Type B pancreatic cell (in vitro differentiated cells): ENCODE data around the gene STX11. TPM values are rescaled to one million over a fixed set of nuclear protein-coding genes. Genes with fewer than 3 reads are reported as not detected.

Experiments
- DNase-seq: peaks from one replicate; pipeline ENCODE4 v3.0.0; 2021; ENCODE audit warnings: mixed read lengths; ENCODE audit not compliant: unreplicated experiment; ENCODE audit errors: extremely low spot score
- H3K27ac Mint-ChIP-seq: 2 replicates; pipeline ENCODE4 v1.8.0; 2021; ENCODE audit warnings: mild to moderate bottlenecking, mixed read lengths
- H3K27me3 Mint-ChIP-seq: 2 replicates; pipeline ENCODE4 v1.8.0; 2021; ENCODE audit warnings: mixed read lengths
- H3K36me3 Mint-ChIP-seq: 2 replicates; pipeline ENCODE4 v1.8.0; 2021; ENCODE audit warnings: mixed read lengths
- H3K4me1 Mint-ChIP-seq: one replicate; pipeline ENCODE4 v1.8.0; 2021; ENCODE audit warnings: mixed read lengths; ENCODE audit not compliant: unreplicated experiment
- H3K4me3 Mint-ChIP-seq: 2 replicates; pipeline ENCODE4 v1.8.0; 2021; ENCODE audit warnings: mild to moderate bottlenecking, mixed read lengths
- H3K9me3 Mint-ChIP-seq: 2 replicates; pipeline ENCODE4 v1.8.0; 2021; ENCODE audit warnings: mixed read lengths
- CTCF ChIP-seq: fragments of 200-600 bp; sonication (generic); conservative IDR thresholded peaks from 2 replicates; pipeline ENCODE4 v1.5.0; 2021; ENCODE audit warnings: antibody characterized with exemption, mild to moderate bottlenecking
- total RNA-seq: library from RNA; stranded (reverse); gene quantifications from 2 replicates; pipeline ENCODE4 v1.2.1, GENCODE V29; 2021; ENCODE audit warnings: low replicate concordance

The STX11 gene
- total RNA-seq, 1 donor from 2014 or later: 0.24 TPM

DNA sequence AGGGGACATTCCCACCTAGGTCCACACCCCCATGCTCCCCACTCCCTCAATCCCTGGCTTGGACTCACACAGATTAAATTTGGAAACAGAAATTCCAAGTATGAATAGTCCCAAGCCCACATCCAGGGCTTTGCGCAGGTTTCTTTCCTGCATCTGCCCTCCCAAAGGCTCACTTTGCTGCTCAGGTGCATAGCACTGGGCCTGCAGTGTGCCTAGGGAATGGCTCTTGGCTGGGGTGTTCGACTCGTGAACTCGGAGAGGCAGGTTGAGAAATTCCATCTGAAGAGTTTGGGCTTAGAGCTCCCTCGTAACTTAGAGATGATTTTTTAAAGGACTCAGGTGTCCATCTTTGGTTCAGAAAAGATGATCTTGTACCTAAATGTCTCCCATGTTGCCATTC lies 40.1 kb upstream of the STX11 start:
- Mint-ChIP-seq H3K27me3 (peaks cover 20% of the 10 kb centered on the region), H3K4me3 (no peak overlapping the region), H3K27ac (no peak overlapping the region), H3K4me1 (no peaks in the 10 kb centered on the region), H3K36me3 (no peaks in the 10 kb centered on the region), H3K9me3 (no peaks in the 10 kb centered on the region)
- TF ChIP-seq CTCF: no peak
- DNase-seq: no peak

DNA sequence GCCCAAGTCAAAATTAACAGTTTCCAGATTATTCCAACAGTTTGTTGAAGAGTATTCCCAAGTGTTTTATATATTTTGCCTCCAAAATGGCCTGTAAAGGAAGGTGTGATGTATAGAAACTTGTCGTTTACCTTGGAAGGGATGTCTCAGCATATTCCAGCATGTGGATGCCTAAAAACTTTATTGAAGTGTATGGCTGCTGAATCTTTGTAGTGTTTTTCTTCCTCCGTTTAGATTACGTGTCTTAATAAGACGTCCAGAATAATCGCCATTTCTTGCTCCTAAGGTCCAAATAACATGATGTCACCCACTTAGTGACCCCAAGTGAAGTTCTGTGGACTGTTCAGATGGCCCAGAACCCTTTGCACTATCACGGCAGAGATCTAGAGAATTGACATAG lies 37.0 kb upstream of the STX11 start:
- peaks cover 17% of the 10 kb centered on the region for H3K27me3 Mint-ChIP-seq
- no peaks in the 10 kb centered on the region for H3K36me3 Mint-ChIP-seq
- DNase-seq: no peak
- no peak overlapping the region for H3K27ac Mint-ChIP-seq
- H3K4me3 Mint-ChIP-seq: no peak overlapping the region
- H3K9me3 Mint-ChIP-seq: no peaks in the 10 kb centered on the region
- TF ChIP-seq CTCF: no peak
- H3K4me1 Mint-ChIP-seq: no peaks in the 10 kb centered on the region

GRCh38 chr6:144115219-144115618 lies 35.1 kb upstream of the STX11 start:
- Mint-ChIP-seq H3K4me3 (no peak overlapping the region), H3K27ac (no peak overlapping the region), H3K27me3 (peaks cover 18% of the 10 kb centered on the region), H3K4me1 (no peaks in the 10 kb centered on the region), H3K36me3 (no peaks in the 10 kb centered on the region), H3K9me3 (no peaks in the 10 kb centered on the region)
- DNase-seq: no peak
- TF ChIP-seq CTCF: no peak

DNA sequence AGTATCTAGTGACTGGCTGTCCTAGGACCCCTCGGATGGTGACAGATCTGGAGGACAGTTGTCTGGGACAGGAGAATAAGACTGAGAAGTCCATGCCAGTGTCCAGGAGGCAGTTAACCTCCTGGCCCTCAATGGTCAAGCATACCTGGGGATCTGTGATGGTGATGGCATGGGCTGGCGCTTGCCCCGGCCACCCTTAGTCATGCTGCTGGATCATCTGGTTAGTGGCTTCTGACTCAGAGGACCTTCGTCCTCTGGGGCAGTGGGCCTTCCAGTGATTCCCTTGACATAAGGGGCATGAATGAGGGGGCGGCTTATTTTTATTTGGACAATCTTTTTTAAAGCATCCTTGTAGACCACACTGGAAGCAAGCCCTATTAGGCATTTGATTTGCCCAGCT lies 30.9 kb upstream of the STX11 start:
- Mint-ChIP-seq H3K4me3 (no peak overlapping the region), H3K36me3 (no peaks in the 10 kb centered on the region), H3K9me3 (no peaks in the 10 kb centered on the region), H3K4me1 (no peaks in the 10 kb centered on the region), H3K27me3 (peaks cover 9% of the 10 kb centered on the region), H3K27ac (no peak overlapping the region)
- no peak for DNase-seq
- no peak for TF ChIP-seq CTCF

GRCh38 chr6:144122861-144123260 lies 27.5 kb upstream of the STX11 start:
- no peak for TF ChIP-seq CTCF
- H3K9me3 Mint-ChIP-seq: no peaks in the 10 kb centered on the region
- H3K4me1 Mint-ChIP-seq: no peaks in the 10 kb centered on the region
- no peak overlapping the region for H3K4me3 Mint-ChIP-seq
- peaks cover 20% of the 10 kb centered on the region for H3K27me3 Mint-ChIP-seq
- no peak overlapping the region for H3K27ac Mint-ChIP-seq
- H3K36me3 Mint-ChIP-seq: no peaks in the 10 kb centered on the region
- DNase-seq: no peak

DNA sequence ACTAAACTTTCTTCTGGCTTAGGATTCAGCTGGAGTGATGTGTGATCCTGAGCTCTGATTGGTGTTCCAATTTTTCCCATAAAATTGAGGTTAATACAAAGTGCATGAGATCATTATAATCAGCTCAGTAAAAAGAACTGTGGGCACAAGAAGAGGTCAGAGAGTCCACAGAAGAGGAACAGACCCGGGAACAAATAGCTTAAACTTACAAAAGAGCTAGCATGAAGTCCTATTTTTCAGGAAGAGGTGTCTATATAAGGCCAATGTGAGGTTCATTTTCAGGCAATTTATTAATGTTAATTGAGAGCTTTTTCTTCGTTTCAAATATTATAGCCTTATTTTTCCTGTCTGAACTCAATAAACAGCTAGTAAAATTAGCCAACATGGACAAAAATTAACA lies 26.9 kb upstream of the STX11 start:
- H3K27ac Mint-ChIP-seq: no peak overlapping the region
- peaks cover 22% of the 10 kb centered on the region for H3K27me3 Mint-ChIP-seq
- TF ChIP-seq CTCF: no peak
- no peak overlapping the region for H3K4me3 Mint-ChIP-seq
- H3K9me3 Mint-ChIP-seq: no peaks in the 10 kb centered on the region
- H3K4me1 Mint-ChIP-seq: no peaks in the 10 kb centered on the region
- DNase-seq: no peak
- no peaks in the 10 kb centered on the region for H3K36me3 Mint-ChIP-seq
